H1 (cell line): ENCODE data around the gene BCL2. TPM values are rescaled to one million over a fixed set of nuclear protein-coding genes. Genes with fewer than 3 reads are reported as not detected.

Experiments used
- CTCF ChIA-PET: fragments of 300-600 bp; sonication (Branson Sonifier 250); formaldehyde crosslinking; loops from one replicate; lab custom pipeline; 2021; ENCODE audit not compliant: partially characterized antibody; lab: Charles Lee
- POLR2A ChIA-PET: fragments of 300-600 bp; sonication (Branson Sonifier 250); formaldehyde crosslinking; loops from one replicate; lab custom pipeline; 2021; ENCODE audit warnings: inconsistent platforms; ENCODE audit not compliant: partially characterized antibody; lab: Charles Lee
- DNase-seq, 2 experiments: peaks; one replicate each; pipeline versions ENCODE4 v3.0.0 to v3.0.0-alpha.2; 2010 to 2022; ENCODE audit warnings: low spot score in 2 of 2, low read depth in 1 of 2, mixed read lengths in 1 of 2
- FAIRE-seq: peaks from 2 replicates; lab custom pipeline; 2011; peaks lifted over from hg19 to GRCh38; lab: Jason Lieb, UNC
- H2AFZ ChIP-seq: 2 replicates; pipeline ENCODE4 v1.8.1; 2012; ENCODE audit warnings: low read length, inconsistent platforms
- H2AK5ac ChIP-seq: 2 replicates; pipeline ENCODE4 v1.6.1; 2013; ENCODE audit warnings: low read depth, low read length
- H2BK120ac ChIP-seq: replicated peaks from 2 replicates; pipeline ENCODE3; 2013; ENCODE audit warnings: low read depth, low read length, inconsistent platforms
- H2BK12ac ChIP-seq: 2 replicates; pipeline ENCODE4 v1.6.1; 2013; ENCODE audit warnings: low read depth, low read length
- H2BK15ac ChIP-seq: 2 replicates; pipeline ENCODE4 v1.6.1; 2013; ENCODE audit warnings: low read length
- H2BK20ac ChIP-seq: 2 replicates; pipeline ENCODE4 v1.6.1; 2013; ENCODE audit warnings: low read length
- H2BK5ac ChIP-seq: 2 replicates; pipeline ENCODE4 v1.6.1; 2013; ENCODE audit warnings: low read depth, low read length
- H3K14ac ChIP-seq: 2 replicates; pipeline ENCODE4 v1.6.1; 2013; ENCODE audit warnings: inconsistent platforms; ENCODE audit not compliant: insufficient read length
- H3K18ac ChIP-seq: 2 replicates; pipeline ENCODE4 v1.6.1; 2013; ENCODE audit warnings: low read length; ENCODE audit errors: extremely low read depth
- H3K23ac ChIP-seq: 2 replicates; pipeline ENCODE4 v1.6.1; 2013; ENCODE audit warnings: inconsistent platforms; ENCODE audit not compliant: insufficient read length
- H3K23me2 ChIP-seq: 2 replicates; pipeline ENCODE4 v1.6.1; 2013; ENCODE audit warnings: low read depth, low read length
- H3K27ac ChIP-seq: 2 replicates; pipeline ENCODE4 v1.6.1; 2011; ENCODE audit warnings: low read depth, low read length, inconsistent platforms
- H3K27me3 ChIP-seq, 4 experiments: replicated peaks in 1 of 4; 1 replicate in 1 of 4; 2 replicates in 3 of 4; pipeline versions ENCODE4 v1.6.1 to v1.8.1; 2011 to 2013; ENCODE audit warnings: low read length in 3 of 4, mild to moderate bottlenecking in 3 of 4, inconsistent platforms in 2 of 4, mixed read lengths in 2 of 4, moderate library complexity in 1 of 4; ENCODE audit not compliant: control insufficient read depth in 3 of 4, insufficient read depth in 3 of 4; ENCODE audit errors: extremely low read depth in 1 of 4
- H3K36me3 ChIP-seq, 4 experiments: 2 replicates each; pipeline versions ENCODE4 v1.6.1 to v1.8.1; 2011 to 2013; ENCODE audit warnings: mild to moderate bottlenecking in 4 of 4, low read length in 3 of 4, moderate library complexity in 2 of 4, control low read depth in 1 of 4, inconsistent platforms in 1 of 4; ENCODE audit not compliant: insufficient read depth in 4 of 4, control insufficient read depth in 2 of 4
- H3K4ac ChIP-seq: replicated peaks from 2 replicates; pipeline ENCODE3; 2013; ENCODE audit warnings: low read length, low read depth, mixed read lengths, inconsistent platforms; ENCODE audit not compliant: insufficient read length
- H3K4me1 ChIP-seq, 4 experiments: replicated peaks in 1 of 4; 1 replicate in 1 of 4; 2 replicates in 3 of 4; pipeline versions ENCODE4 v1.6.1 to v1.8.1; 2011 to 2013; ENCODE audit warnings: low read length in 3 of 4, inconsistent platforms in 2 of 4, mixed read lengths in 1 of 4; ENCODE audit not compliant: insufficient read depth in 4 of 4, control insufficient read depth in 3 of 4
- H3K4me2 ChIP-seq, 2 experiments: 2 replicates each; pipeline versions ENCODE4 v1.6.1 to v1.8.1; 2011 to 2013; ENCODE audit warnings: low read depth in 2 of 2, low read length in 2 of 2, control low read depth in 1 of 2, inconsistent platforms in 1 of 2, mild to moderate bottlenecking in 1 of 2; ENCODE audit not compliant: insufficient read depth in 1 of 2
- H3K4me3 ChIP-seq, 4 experiments: fragments of 200-600, 300-600 bp in 1 of 4; sonication (generic), shearing (Covaris generic), sonication (Bioruptor Twin) in 1 of 4; 2 replicates each; pipeline versions ENCODE4 v1.5.1 to v1.8.1; 2011 to 2016; ENCODE audit warnings: low read length in 4 of 4, low read depth in 3 of 4, control low read depth in 2 of 4, inconsistent platforms in 2 of 4, mild to moderate bottlenecking in 2 of 4, mixed read lengths in 1 of 4, moderate library complexity in 1 of 4; ENCODE audit not compliant: insufficient read depth in 2 of 4; ENCODE audit errors: extremely low read depth in 1 of 4
- H3K56ac ChIP-seq: replicated peaks from 2 replicates; pipeline ENCODE3; 2013; ENCODE audit warnings: low read depth, mild to moderate bottlenecking, mixed read lengths, low read length, inconsistent platforms; ENCODE audit not compliant: insufficient read length
- H3K79me1 ChIP-seq: 2 replicates; pipeline ENCODE4 v1.6.1; 2013; ENCODE audit warnings: low read depth, low read length, control low read depth
- H3K79me2 ChIP-seq, 2 experiments: 2 replicates each; pipeline versions ENCODE4 v1.6.1 to v1.8.1; 2012 to 2013; ENCODE audit warnings: low read length in 2 of 2, mild to moderate bottlenecking in 2 of 2, inconsistent platforms in 1 of 2; ENCODE audit not compliant: insufficient read depth in 2 of 2, control insufficient read depth in 1 of 2
- H3K9ac ChIP-seq, 4 experiments: replicated peaks in 1 of 4; 1 replicate in 1 of 4; 2 replicates in 3 of 4; pipeline versions ENCODE4 v1.6.1 to v1.8.1; 2011 to 2013; ENCODE audit warnings: low read depth in 3 of 4, low read length in 3 of 4, control low read depth in 2 of 4, mild to moderate bottlenecking in 2 of 4, moderate library complexity in 2 of 4, inconsistent platforms in 1 of 4; ENCODE audit errors: extremely low read depth in 1 of 4
- H3K9me3 ChIP-seq, 2 experiments: 2 replicates each; pipeline versions ENCODE4 v1.6.1 to v1.8.1; 2012 to 2013; ENCODE audit warnings: mild to moderate bottlenecking in 2 of 2, moderate library complexity in 2 of 2, control low read depth in 1 of 2, inconsistent platforms in 1 of 2, low read depth in 1 of 2, low read length in 1 of 2, mixed read lengths in 1 of 2; ENCODE audit not compliant: insufficient read depth in 2 of 2
- H4K20me1 ChIP-seq, 2 experiments: replicated peaks in 1 of 2; 2 replicates each; pipeline versions ENCODE3 to v1.8.1; 2011 to 2013; ENCODE audit warnings: inconsistent platforms in 2 of 2, low read length in 2 of 2, mild to moderate bottlenecking in 1 of 2; ENCODE audit not compliant: insufficient read depth in 2 of 2, control insufficient read depth in 1 of 2
- H4K5ac ChIP-seq: 2 replicates; pipeline ENCODE4 v1.6.1; 2013; ENCODE audit warnings: low read length, low read depth, mixed read lengths, inconsistent platforms; ENCODE audit not compliant: insufficient read length
- H4K8ac ChIP-seq: 2 replicates; pipeline ENCODE4 v1.8.0; 2013; ENCODE audit warnings: mild to moderate bottlenecking, moderate library complexity, low read length, inconsistent platforms; ENCODE audit not compliant: insufficient read depth; ENCODE audit errors: extremely low read depth
- H4K91ac ChIP-seq: replicated peaks from 2 replicates; pipeline ENCODE3; 2013; ENCODE audit warnings: low read length, mixed read lengths, inconsistent platforms; ENCODE audit not compliant: insufficient read length
- BACH1 ChIP-seq: IDR thresholded peaks from 2 replicates; pipeline ENCODE4 v1.6.1; 2012; ENCODE audit warnings: low read length, improper control_type of control experiment
- CBX8 ChIP-seq: fragments of 300-800, 300-1000 bp; sonication (generic); IDR thresholded peaks from 2 replicates; pipeline ENCODE4 v1.7.1; 2016; ENCODE audit warnings: low read depth, low read length, borderline replicate concordance
- GTF2F1 ChIP-seq: IDR thresholded peaks from 2 replicates; pipeline ENCODE4 v1.6.1; 2012; ENCODE audit warnings: low read depth, low read length, improper control_type of control experiment, borderline replicate concordance
- HDAC2 ChIP-seq, 2 experiments: fragments of 300-600 bp in 1 of 2; sonication (generic) in 1 of 2; IDR thresholded peaks; 2 replicates each; pipeline ENCODE4 v1.6.1; 2011 to 2012; ENCODE audit warnings: low read depth in 2 of 2, low read length in 2 of 2, mild to moderate bottlenecking in 2 of 2, moderate library complexity in 2 of 2, borderline replicate concordance in 1 of 2, inconsistent platforms in 1 of 2
- KDM1A ChIP-seq: fragments of 200-600, 300-600 bp; sonication (generic); IDR thresholded peaks from 2 replicates; pipeline ENCODE4 v1.7.1; 2016; ENCODE audit warnings: mild to moderate bottlenecking, low read length, borderline replicate concordance
- NRF1 ChIP-seq: IDR thresholded peaks from 2 replicates; pipeline ENCODE4 v1.6.1; 2011; ENCODE audit warnings: mild to moderate bottlenecking, low read depth, low read length, improper control_type of control experiment
- RAD21 ChIP-seq, 2 experiments: IDR thresholded peaks in 1 of 2; conservative IDR thresholded peaks in 1 of 2; 2 replicates each; pipeline ENCODE4 v1.6.1; 2011; ENCODE audit warnings: low read depth in 2 of 2, low read length in 2 of 2, improper control_type of control experiment in 1 of 2, inconsistent platforms in 1 of 2, mild to moderate bottlenecking in 1 of 2, moderate library complexity in 1 of 2
- RBBP5 ChIP-seq: IDR thresholded peaks from 2 replicates; pipeline ENCODE4 v1.7.1; 2012; ENCODE audit warnings: low read depth, mild to moderate bottlenecking, inconsistent platforms, low read length, moderate library complexity, borderline replicate concordance
- SAP30 ChIP-seq: fragments of 300-600 bp; sonication (generic); IDR thresholded peaks from 2 replicates; pipeline ENCODE4 v1.7.1; 2012; ENCODE audit warnings: low read length, moderate library complexity, mild to moderate bottlenecking, inconsistent platforms; ENCODE audit not compliant: insufficient read depth, insufficient replicate concordance
- SIN3A ChIP-seq, 2 experiments: IDR thresholded peaks in 1 of 2; conservative IDR thresholded peaks in 1 of 2; 2 replicates each; pipeline ENCODE4 v1.6.1; 2011 to 2012; ENCODE audit warnings: low read length in 2 of 2, improper control_type of control experiment in 1 of 2, low read depth in 1 of 2, mild to moderate bottlenecking in 1 of 2
- ZNF274 ChIP-seq: IDR thresholded peaks from 2 replicates; pipeline ENCODE4 v1.7.0; 2012; ENCODE audit warnings: low read length, borderline replicate concordance; ENCODE audit errors: extremely low read depth
- WGBS, 2 experiments: shearing (Covaris generic) in 1 of 2; methylation state at CpG; one replicate each; pipeline versions ENCODE4 v1.1.6 to v1.1.7; 2013 to 2015; ENCODE audit warnings: low lambda C conversion rate in 2 of 2, mixed read lengths in 2 of 2, inconsistent platforms in 1 of 2, low coverage in 1 of 2, missing lambda C conversion rate in 1 of 2; ENCODE audit not compliant: insufficient replicate concordance in 2 of 2, insufficient coverage in 1 of 2, insufficient read length in 1 of 2; ENCODE audit errors: extremely low coverage in 1 of 2, missing lambda C conversion rate in 1 of 2; 5-methylcytosine and 5-hydroxymethylcytosine counted together
- polyA plus RNA-seq, 7 experiments: library from polyadenylated mRNA; depleted of rRNA in 3 of 7; stranded (reverse) in 5 of 7; unstranded in 2 of 7; fragments of >200 nt in 5 of 7; fragments of 200-250 nt in 2 of 7; gene quantifications; 1 replicate in 5 of 7; 2 replicates in 1 of 7; 4 replicates in 1 of 7; pipeline versions ENCODE4 v1.2.1 to v1.2.3, GENCODE V29; 2011 to 2013; ENCODE audit warnings: missing spikeins in 2 of 7, mixed read lengths in 2 of 7
- total RNA-seq: library from RNA; stranded (reverse); fragmentation: NEBNext Ultra II Directional; extraction: Animal tissue kit (Norgen Biotek cat#: 25700); gene quantifications from 2 replicates; pipeline ENCODE4 v1.2.1, GENCODE V29; 2021

The BCL2 gene
- total and polyA plus RNA-seq, 2 of the 8 experiments (the other 6 are each of a cell fraction or from before 2014, with no cell fraction given): 0.59 to 4.5 TPM

DNA sequence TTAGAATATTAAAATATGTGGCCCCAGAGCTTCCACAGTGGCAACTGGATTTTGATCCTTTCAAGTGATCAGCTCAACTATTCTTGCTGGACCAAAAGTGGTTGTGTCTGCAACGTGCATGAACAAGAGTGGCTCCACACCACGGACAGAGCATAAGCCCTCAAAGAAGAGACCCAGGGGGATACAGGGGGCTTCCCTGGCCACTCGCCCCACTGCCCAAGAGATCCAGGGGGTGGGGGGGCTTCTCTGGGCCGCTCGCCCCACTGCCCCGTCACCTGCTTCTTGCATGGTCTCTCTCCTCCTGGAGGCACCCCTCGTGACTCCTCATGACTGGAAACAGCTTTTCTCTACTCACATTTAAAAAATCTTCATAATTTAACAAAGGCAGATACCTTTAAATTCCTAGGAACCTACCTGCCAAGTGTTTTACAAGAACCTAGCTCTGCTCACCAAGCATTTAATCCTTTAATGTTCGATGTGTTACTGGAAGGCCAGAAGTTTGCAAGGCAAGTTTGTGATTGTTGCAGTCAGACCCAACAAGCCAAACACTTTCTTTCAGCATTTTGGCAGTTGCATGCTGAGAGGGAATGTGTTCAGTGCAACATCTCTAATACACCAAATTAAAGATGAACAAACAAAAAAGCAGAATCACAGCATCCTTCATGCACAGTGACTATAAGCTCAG, 174.3 kb downstream of the BCL2 start:
- ChIA-PET CTCF (interaction anchor here (0.5 to 4.3 kb wide), 11 partner anchors 9 to 366 kb away, joined by 3 to 34 read pairs (median 5); no protein-coding TSS in a partner anchor), POLR2A (interaction anchor here (1.2 kb wide), 1 partner anchor 59 kb away, joined by 3 read pairs; no protein-coding TSS in a partner anchor)
- H3K14ac ChIP-seq: no peak overlapping the region
- no peak overlapping the region for H4K5ac ChIP-seq
- no peak overlapping the region for H3K9ac ChIP-seq
- WGBS, 2 experiments: 89% methylated on average over 8 of the region's 8 CpGs; no CpG with 5 or more reads in 1 of the 2 experiments
- H3K9me3 ChIP-seq: no peaks in the 10 kb centered on the region
- H3K4ac ChIP-seq: no peak overlapping the region
- no peak overlapping the region for H2BK20ac ChIP-seq
- no peaks in the 10 kb centered on the region; a peak in 1 of 7 replicates for H3K27me3 ChIP-seq
- no peak overlapping the region for H2BK120ac ChIP-seq
- peaks cover 0 to 3% (median 0%) of the 10 kb centered on the region in 4 experiments; a peak in 2 of 7 replicates for H3K4me1 ChIP-seq
- no peak overlapping the region for H2BK5ac ChIP-seq
- H3K27ac ChIP-seq: no peak overlapping the region
- DNase-seq (no peak), FAIRE-seq (no peak)
- no peak overlapping the region for H2BK15ac ChIP-seq
- 0 out of 2 replicates have a peak overlapping the region, but pooled peaks have one; percentile 86 for H2BK12ac ChIP-seq
- no peak overlapping the region for H3K4me3 ChIP-seq
- no peaks in the 10 kb centered on the region for H3K79me1 ChIP-seq
- H3K23me2 ChIP-seq: no peaks in the 10 kb centered on the region
- no peak overlapping the region for H2AK5ac ChIP-seq
- no peaks in the 10 kb centered on the region for H4K20me1 ChIP-seq
- no peak overlapping the region for H3K18ac ChIP-seq
- no peaks in the 10 kb centered on the region for H3K79me2 ChIP-seq
- no peak overlapping the region for H3K23ac ChIP-seq
- no peaks in the 10 kb centered on the region for H3K36me3 ChIP-seq
- no peak overlapping the region for H3K56ac ChIP-seq
- H2AFZ ChIP-seq: no peak overlapping the region
- no peak overlapping the region for H4K91ac ChIP-seq
- no peak overlapping the region for H3K4me2 ChIP-seq
- H4K8ac ChIP-seq: no peak overlapping the region
- TF ChIP-seq RBBP5 (no peak), KDM1A (no peak), SIN3A (conservative IDR thresholded peaks at IDR 0.05 in 1 of 2, IDR thresholded peaks at IDR 0.05 in 1 of 2; ENCODE audit: low read depth in 1 of 2, low read length in 2 of 2) (no peak), CBX8 (no peak), RAD21 (IDR thresholded peaks at IDR 0.05 in 1 of 2, conservative IDR thresholded peaks at IDR 0.05 in 1 of 2; ENCODE audit: low read depth in 2 of 2, low read length in 2 of 2) (no peak), NRF1 (no peak), GTF2F1 (no peak), HDAC2 (IDR thresholded peaks at IDR 0.05; ENCODE audit: borderline replicate concordance in 1 of 2, low read depth in 2 of 2, low read length in 2 of 2) (no peak), ZNF274 (no peak), SAP30 (no peak), BACH1 (no peak)
